HepG2 (cell line): Measurements from ENCODE around the gene RIPK3. TPM values are rescaled to one million over a fixed set of nuclear protein-coding genes. Genes with fewer than 3 reads are reported as not detected.

ENCODE experiments used
- ARID5B ChIP-seq: IDR thresholded peaks from 2 replicates; pipeline ENCODE4 v1.4.0; 2020; ENCODE audit warnings: mild to moderate bottlenecking, missing genetic modification reagents
- CHD2 ChIP-seq: IDR thresholded peaks from 2 replicates; pipeline ENCODE4 v1.6.1; 2011; ENCODE audit warnings: low read depth, low read length, improper control_type of control experiment
- DNMT3B ChIP-seq: conservative IDR thresholded peaks from 2 replicates; pipeline ENCODE4 v1.6.1; 2016; ENCODE audit warnings: missing biosample characterization, control low read depth
- MAFK ChIP-seq, 2 experiments: IDR thresholded peaks in 1 of 2; conservative IDR thresholded peaks in 1 of 2; 2 replicates each; pipeline ENCODE4 v1.6.1; 2011; ENCODE audit warnings: improper control_type of control experiment in 2 of 2, low read length in 2 of 2
- MEIS1 ChIP-seq: sonication (generic); formaldehyde crosslinking; IDR thresholded peaks from 2 replicates; pipeline ENCODE4 v1.9.0; 2021; ENCODE audit warnings: mild to moderate bottlenecking, missing genetic modification reagents, moderate library complexity, borderline replicate concordance
- MLXIP ChIP-seq: sonication (generic); formaldehyde crosslinking; IDR thresholded peaks from 2 replicates; pipeline ENCODE4 v1.9.0; 2021; ENCODE audit warnings: missing genetic modification reagents, borderline replicate concordance
- NFATC3 ChIP-seq: sonication (generic); formaldehyde crosslinking; IDR thresholded peaks from 2 replicates; pipeline ENCODE4 v1.5.1; 2020; ENCODE audit warnings: mild to moderate bottlenecking, missing genetic modification reagents
- PRDM4 ChIP-seq: sonication (generic); formaldehyde crosslinking; IDR thresholded peaks from 2 replicates; pipeline ENCODE4 v1.9.0; 2021; ENCODE audit warnings: missing genetic modification reagents, borderline replicate concordance
- SIN3B ChIP-seq: fragments of 150-350 bp; IDR thresholded peaks from 2 replicates; pipeline ENCODE4 v1.6.1; 2014; ENCODE audit warnings: low read length
- SRF ChIP-seq: IDR thresholded peaks from 2 replicates; pipeline ENCODE4 v1.6.1; 2011; ENCODE audit warnings: mild to moderate bottlenecking, low read depth, low read length, moderate library complexity
- THYN1 ChIP-seq: sonication (generic); formaldehyde crosslinking; IDR thresholded peaks from 2 replicates; pipeline ENCODE4 v1.8.1; 2023; ENCODE audit warnings: low read depth, mild to moderate bottlenecking, moderate library complexity, missing genetic modification reagents, borderline replicate concordance
- ZFYVE20 ChIP-seq: sonication (generic); formaldehyde crosslinking; IDR thresholded peaks from 2 replicates; pipeline ENCODE4 v1.8.0; 2023; ENCODE audit warnings: low read depth, mild to moderate bottlenecking, moderate library complexity, missing genetic modification reagents, borderline replicate concordance
- ZNF281 ChIP-seq: sonication (generic); formaldehyde crosslinking; IDR thresholded peaks from 2 replicates; pipeline ENCODE4 v1.4.0; 2020; ENCODE audit warnings: missing genetic modification reagents, borderline replicate concordance
- ZNF737 ChIP-seq: sonication (generic); formaldehyde crosslinking; IDR thresholded peaks from 2 replicates; pipeline ENCODE4 v1.5.0; 2020; ENCODE audit warnings: missing genetic modification reagents, mild to moderate bottlenecking, borderline replicate concordance
- ZNF761 ChIP-seq: sonication (generic); formaldehyde crosslinking; conservative IDR thresholded peaks from 2 replicates; pipeline ENCODE4 v1.4.0; 2020; ENCODE audit warnings: mild to moderate bottlenecking, missing genetic modification reagents
- ZNF879 ChIP-seq: sonication (generic); formaldehyde crosslinking; IDR thresholded peaks from 2 replicates; pipeline ENCODE4 v1.8.1; 2023; ENCODE audit warnings: missing genetic modification reagents
- polyA plus RNA-seq, 8 experiments: library from polyadenylated mRNA; depleted of rRNA in 3 of 8; stranded (reverse) in 7 of 8; unstranded in 1 of 8; fragments of >200 nt; fragmentation: Illumina TruSeq in 4 of 8; extraction: Trizol in 4 of 8; gene quantifications; 2 replicates each; pipeline versions ENCODE4 v1.2.1 to v1.2.3, GENCODE V29; 2011 to 2016; ENCODE audit warnings: low read depth in 4 of 8, missing spikeins in 1 of 8, mixed read lengths in 1 of 8; ENCODE audit not compliant: insufficient read depth in 1 of 8
- total RNA-seq, 5 experiments: library from RNA; depleted of rRNA; stranded (reverse); fragments of >200 nt; fragmentation: Illumina TruSeq; extraction: Trizol; gene quantifications; 2 replicates each; pipeline ENCODE4 v1.2.3, GENCODE V29; 2016; ENCODE audit warnings: low read depth in 1 of 5

RIPK3 gene
- total and polyA plus RNA-seq, 2 of the 13 experiments (the other 11 are each of a cell fraction or from before 2014, with no cell fraction given): not detected

GRCh38 chr14:24332268-24332993 is 7.4 kb downstream of the RIPK3 start (continued):
- peak; percentile 99 for TF ChIP-seq ZNF761
- TF ChIP-seq ZNF879 (CRISPR knock-in tag): peak; percentile 89; the same call in 1 of the 2 replicates
- peak; percentile 84 for TF ChIP-seq ZNF737 (CRISPR knock-in tag)
- TF ChIP-seq ARID5B: peak; percentile 59
- peak; percentile 47 for TF ChIP-seq CHD2
- no peak for TF ChIP-seq THYN1 (CRISPR knock-in tag)
- TF ChIP-seq DNMT3B (CRISPR knock-in tag): no peak; the same call in 1 of the 2 replicates
- TF ChIP-seq NFATC3: peak; percentile 99
- TF ChIP-seq SIN3B: no peak
- peak; percentile 55 for TF ChIP-seq ZNF281
- peak; percentile 95; the same call in 1 of the 2 replicates for TF ChIP-seq MEIS1 (CRISPR knock-in tag)
- peak; percentile 96 for TF ChIP-seq ZFYVE20
- no peak for TF ChIP-seq MLXIP (CRISPR knock-in tag)
- TF ChIP-seq MAFK (conservative IDR thresholded peaks at IDR 0.05 in 1 of 2, IDR thresholded peaks at IDR 0.05 in 1 of 2; ENCODE audit: low read length in 2 of 2): no peak
- TF ChIP-seq SRF: no peak
- peak; percentile 80; the same call in 1 of the 2 replicates for TF ChIP-seq PRDM4 (CRISPR knock-in tag)
